ENCODE data around the gene SLA2.

The SLA2 gene

DNA sequence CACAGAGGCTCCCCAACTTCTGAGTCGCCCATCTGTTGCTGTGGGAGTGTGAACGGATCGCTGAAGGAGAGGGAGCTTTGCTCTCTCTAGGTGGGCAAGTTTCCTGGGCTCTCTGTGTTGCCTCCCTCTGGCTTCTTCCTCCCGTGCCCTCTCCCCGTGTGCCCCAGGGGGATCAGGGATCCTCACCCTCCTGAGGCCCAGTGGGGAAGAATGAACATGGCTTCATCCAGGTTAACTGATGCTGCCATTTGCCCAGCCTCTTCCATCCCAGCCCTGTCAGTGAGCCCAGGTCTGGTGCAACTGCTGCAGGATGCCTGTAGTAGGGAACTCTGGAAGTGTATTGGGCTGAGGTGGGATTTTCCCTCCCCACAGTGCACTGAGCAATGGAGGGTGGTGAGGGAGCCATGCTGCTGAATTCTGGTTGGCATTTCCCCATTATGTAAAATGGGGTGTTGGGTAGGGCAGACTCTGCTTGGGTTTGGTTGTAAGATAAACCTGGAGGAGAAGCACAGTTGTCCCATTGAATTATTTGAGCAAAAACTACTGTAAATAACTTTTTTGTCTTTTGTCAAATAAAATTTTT, 52.6 kb downstream of the SLA2 start:
- no peaks in the 10 kb centered on the region for H3K27me3 ChIP-seq (replicated peaks)
- DNase-seq, result no peak
- in situ Hi-C loops (cut with HindIII; ENCODE audit: low pct_ligation_motif_present, low sequenced_read_pairs), result no loop called here
- no peak overlapping the region for H3K27ac ChIP-seq
- peaks cover 9% of the 10 kb centered on the region for H3K36me3 ChIP-seq (replicated peaks)
- TF ChIP-seq, protein P1, sequence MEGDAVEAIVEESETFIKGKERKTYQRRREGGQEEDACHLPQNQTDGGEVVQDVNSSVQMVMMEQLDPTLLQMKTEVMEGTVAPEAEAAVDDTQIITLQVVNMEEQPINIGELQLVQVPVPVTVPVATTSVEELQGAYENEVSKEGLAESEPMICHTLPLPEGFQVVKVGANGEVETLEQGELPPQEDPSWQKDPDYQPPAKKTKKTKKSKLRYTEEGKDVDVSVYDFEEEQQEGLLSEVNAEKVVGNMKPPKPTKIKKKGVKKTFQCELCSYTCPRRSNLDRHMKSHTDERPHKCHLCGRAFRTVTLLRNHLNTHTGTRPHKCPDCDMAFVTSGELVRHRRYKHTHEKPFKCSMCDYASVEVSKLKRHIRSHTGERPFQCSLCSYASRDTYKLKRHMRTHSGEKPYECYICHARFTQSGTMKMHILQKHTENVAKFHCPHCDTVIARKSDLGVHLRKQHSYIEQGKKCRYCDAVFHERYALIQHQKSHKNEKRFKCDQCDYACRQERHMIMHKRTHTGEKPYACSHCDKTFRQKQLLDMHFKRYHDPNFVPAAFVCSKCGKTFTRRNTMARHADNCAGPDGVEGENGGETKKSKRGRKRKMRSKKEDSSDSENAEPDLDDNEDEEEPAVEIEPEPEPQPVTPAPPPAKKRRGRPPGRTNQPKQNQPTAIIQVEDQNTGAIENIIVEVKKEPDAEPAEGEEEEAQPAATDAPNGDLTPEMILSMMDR (IDR thresholded peaks at IDR 0.05; ENCODE audit: low read depth, low read length, missing control alignments), result no peak
- no peak overlapping the region for H3K4me3 ChIP-seq (ENCODE audit: low read depth, low read length)

DNA sequence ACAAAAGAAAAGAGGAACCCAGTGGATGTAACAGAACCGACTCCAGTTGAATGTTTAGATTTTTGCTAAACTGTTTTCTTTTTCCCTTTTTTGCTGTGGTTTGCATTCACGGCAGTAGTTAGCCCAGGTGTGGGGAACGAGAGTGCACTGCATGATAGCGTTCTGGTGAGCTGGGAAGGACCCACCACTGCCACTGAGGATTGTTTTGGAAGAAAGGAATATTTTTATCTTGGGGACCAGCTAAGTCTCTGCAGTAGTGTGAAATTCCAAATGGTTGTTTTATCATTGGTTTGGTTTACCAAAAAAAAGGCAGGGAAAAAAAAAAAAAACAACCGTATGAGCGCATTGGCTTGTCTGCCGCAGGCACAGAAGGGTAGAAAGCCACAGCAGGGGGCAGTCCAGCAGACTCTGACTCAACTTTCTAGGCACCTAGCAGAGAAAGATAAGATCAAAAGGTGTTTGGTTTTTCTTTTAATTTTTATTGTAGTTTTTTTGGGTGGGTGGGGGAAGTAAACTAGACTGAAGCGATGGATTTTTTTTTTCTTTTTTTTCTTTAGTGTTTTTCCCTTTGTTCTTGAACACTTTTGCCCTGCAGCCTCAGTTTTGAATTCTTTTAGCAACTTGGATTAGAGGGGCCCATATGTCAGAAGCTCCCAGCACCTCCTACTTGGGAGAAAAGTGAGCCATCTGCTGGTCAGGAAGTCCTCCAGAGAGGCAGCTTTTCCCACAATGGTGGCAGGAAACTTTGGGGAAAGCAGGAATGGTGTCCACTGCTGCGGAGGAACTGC, 53.9 kb downstream of the SLA2 start:
- TF ChIP-seq, protein P1 (IDR thresholded peaks at IDR 0.05; ENCODE audit: low read depth, low read length, missing control alignments), result peak; percentile 65
- no peak overlapping the region for H3K27ac ChIP-seq
- no peak overlapping the region for H3K4me3 ChIP-seq (ENCODE audit: low read depth, low read length)
- no peaks in the 10 kb centered on the region for H3K27me3 ChIP-seq (replicated peaks)
- peaks cover 9% of the 10 kb centered on the region for H3K36me3 ChIP-seq (replicated peaks)
- in situ Hi-C loops (cut with HindIII; ENCODE audit: low pct_ligation_motif_present, low sequenced_read_pairs), result no loop called here
- no peak for DNase-seq

DNA sequence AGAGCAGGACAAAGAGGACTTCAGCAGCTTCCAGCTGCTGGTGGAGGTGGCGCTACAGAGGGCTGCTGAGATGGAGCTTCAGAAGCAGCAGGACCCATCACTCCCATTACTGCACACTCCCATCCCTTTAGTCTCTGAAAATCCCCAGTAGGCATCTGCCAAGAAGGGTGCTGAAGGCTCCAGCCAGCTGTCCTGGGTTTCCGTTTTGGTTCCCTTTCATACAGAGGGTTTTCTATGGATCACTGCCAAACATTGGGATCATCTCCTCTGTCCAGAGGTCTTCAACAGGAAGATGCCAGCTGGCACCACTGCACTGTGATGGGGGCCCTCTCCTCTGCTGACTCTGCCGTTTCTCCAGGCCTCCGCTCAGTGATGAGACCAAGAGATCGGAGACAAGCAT, 54.7 kb downstream of the SLA2 start:
- in situ Hi-C loops (cut with HindIII; ENCODE audit: low pct_ligation_motif_present, low sequenced_read_pairs), result no loop called here
- TF ChIP-seq, protein P1 (IDR thresholded peaks at IDR 0.05; ENCODE audit: low read depth, low read length, missing control alignments), result no peak
- DNase-seq, result no peak
- no peaks in the 10 kb centered on the region for H3K27me3 ChIP-seq (replicated peaks)
- H3K36me3 ChIP-seq (replicated peaks), result peaks cover 9% of the 10 kb centered on the region
- no peak overlapping the region for H3K27ac ChIP-seq
- H3K4me3 ChIP-seq (ENCODE audit: low read depth, low read length), result no peak overlapping the region

DNA sequence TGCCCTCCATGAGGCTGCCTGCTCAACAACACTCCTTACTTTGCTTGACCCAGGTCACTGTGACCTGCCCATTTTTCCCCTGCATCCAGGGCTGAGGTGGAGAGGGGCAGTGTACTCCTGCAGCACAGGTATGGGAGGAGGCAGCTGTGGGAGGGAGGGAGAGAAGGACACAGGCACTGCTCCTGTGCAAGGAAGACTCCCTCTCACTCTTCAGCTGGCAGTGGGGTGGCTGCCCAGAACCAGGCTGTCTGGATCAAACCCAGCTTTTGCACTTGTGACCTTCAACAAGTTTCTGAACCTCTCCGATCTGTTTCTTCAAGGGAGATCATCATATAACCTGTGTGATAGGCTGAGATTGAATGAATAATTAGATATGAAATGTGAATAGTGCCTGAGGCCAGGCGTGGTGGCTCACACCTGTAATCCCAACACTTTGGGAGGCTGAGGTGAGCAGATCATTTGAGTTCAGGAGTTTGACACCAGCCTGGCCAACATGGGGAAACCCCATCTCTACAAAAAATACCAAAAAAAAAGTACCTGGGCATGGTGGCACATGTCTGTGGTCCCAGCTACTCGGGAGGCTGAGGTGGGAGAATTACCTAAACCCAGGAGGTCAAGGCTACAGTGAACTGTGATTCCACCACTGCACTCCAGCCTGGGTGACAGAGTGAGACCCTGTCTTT, 58.5 kb downstream of the SLA2 start:
- peaks cover 9% of the 10 kb centered on the region for H3K36me3 ChIP-seq (replicated peaks)
- in situ Hi-C loops (cut with HindIII; ENCODE audit: low pct_ligation_motif_present, low sequenced_read_pairs), result no loop called here
- TF ChIP-seq, protein P1 (IDR thresholded peaks at IDR 0.05; ENCODE audit: low read depth, low read length, missing control alignments), result no peak
- no peak for DNase-seq
- no peak overlapping the region for H3K27ac ChIP-seq
- H3K27me3 ChIP-seq (replicated peaks), result no peaks in the 10 kb centered on the region
- no peak overlapping the region for H3K4me3 ChIP-seq (ENCODE audit: low read depth, low read length)

DNA sequence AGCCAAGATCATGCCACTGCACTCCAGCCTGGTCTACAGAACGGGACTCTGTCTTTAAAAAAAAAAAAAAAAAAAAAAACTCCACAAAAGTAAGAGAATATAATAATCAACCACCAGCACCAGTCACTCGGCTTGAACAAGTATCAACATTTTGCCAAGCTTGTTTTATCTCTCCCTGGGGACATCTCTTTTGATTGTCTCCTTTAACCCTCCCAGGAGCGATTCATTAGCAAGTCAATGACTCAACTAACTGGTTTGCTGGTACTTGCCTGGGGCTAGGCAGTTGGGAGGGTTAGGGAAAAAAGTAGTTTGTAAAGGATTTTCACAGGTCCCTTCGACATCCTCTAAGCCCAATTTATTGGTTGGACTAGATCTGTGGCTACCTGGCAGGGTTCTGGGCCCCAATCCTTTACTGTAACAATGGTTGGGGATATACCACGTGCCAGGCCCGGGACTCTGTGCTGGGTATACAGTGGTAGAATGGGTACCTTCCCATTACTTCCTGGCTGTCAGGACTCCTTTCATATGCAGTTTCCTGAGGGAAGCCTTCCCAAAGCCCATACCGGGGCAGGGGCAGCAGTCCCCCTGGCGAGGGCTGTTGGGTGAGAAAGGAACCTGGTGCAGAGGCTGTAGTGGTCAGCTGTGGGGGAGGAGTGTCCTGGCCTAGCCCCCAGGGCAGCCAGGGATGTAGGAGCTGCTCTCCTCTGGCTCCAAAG, 60.4 kb downstream of the SLA2 start:
- Histone ChIP-seq H3K4me3 (ENCODE audit: low read depth, low read length) (no peak overlapping the region), H3K27ac (no peak overlapping the region), H3K27me3 (replicated peaks) (no peaks in the 10 kb centered on the region), H3K36me3 (replicated peaks) (peaks cover 18% of the 10 kb centered on the region)
- in situ Hi-C loops (cut with HindIII; ENCODE audit: low pct_ligation_motif_present, low sequenced_read_pairs), result no loop called here
- TF ChIP-seq, protein P1 (IDR thresholded peaks at IDR 0.05; ENCODE audit: low read depth, low read length, missing control alignments), result no peak
- no peak for DNase-seq
